Suprapubic skin (tissue), 4 donors: ENCODE measurements around the gene LRRC75A. TPM values are rescaled to one million over a fixed set of nuclear protein-coding genes. Genes with fewer than 3 reads are reported as not detected.

Source experiments
- DNase-seq, 2 donors: peaks; one replicate each; pipeline ENCODE4 v3.0.0-alpha.2; 2019; ENCODE audit warnings: low spot score in 2 of 2
- H3K27ac ChIP-seq: fragments of 200-600 bp; sonication (generic); one replicate; pipeline ENCODE4 v1.5.1; 2019
- H3K27me3 ChIP-seq: fragments of 200-600 bp; sonication (generic); one replicate; pipeline ENCODE4 v1.5.1; 2019
- H3K36me3 ChIP-seq: fragments of 200-600 bp; sonication (generic); one replicate; pipeline ENCODE4 v1.5.1; 2019
- H3K4me1 ChIP-seq: fragments of 200-600 bp; sonication (generic); one replicate; pipeline ENCODE4 v1.5.1; 2019
- H3K4me3 ChIP-seq: fragments of 200-600 bp; sonication (generic); one replicate; pipeline ENCODE4 v1.5.1; 2019; ENCODE audit warnings: mild to moderate bottlenecking
- H3K9me3 ChIP-seq: fragments of 200-600 bp; sonication (generic); one replicate; pipeline ENCODE4 v1.5.1; 2019
- CTCF ChIP-seq, 2 donors: fragments of 200-600 bp in 1 of 2; fragments of 450-650 bp in 1 of 2; sonication (generic) in 1 of 2; IDR thresholded peaks; one replicate each; pipeline ENCODE4 v1.5.1; 2016 to 2019; ENCODE audit warnings: antibody characterized with exemption in 2 of 2, mild to moderate bottlenecking in 1 of 2, moderate library complexity in 1 of 2
- EP300 ChIP-seq: sonication (generic); formaldehyde crosslinking; IDR thresholded peaks from one replicate; pipeline ENCODE4 v1.6.1; 2017; ENCODE audit warnings: antibody characterized with exemption
- POLR2A ChIP-seq, 2 donors: fragments of 450-650 bp; IDR thresholded peaks; one replicate each; pipeline ENCODE4 v1.6.1; 2017; ENCODE audit warnings: antibody characterized with exemption in 2 of 2, mild to moderate bottlenecking in 2 of 2, moderate library complexity in 2 of 2
- POLR2AphosphoS5 ChIP-seq, 3 donors: sonication (generic); formaldehyde crosslinking; IDR thresholded peaks; one replicate each; pipeline ENCODE4 v1.6.1; 2017; ENCODE audit warnings: antibody characterized with exemption in 3 of 3
- WGBS: methylation state at CpG from one replicate; pipeline ENCODE4 v1.1.5; 2018; 5-methylcytosine and 5-hydroxymethylcytosine counted together
- total RNA-seq, 4 donors: library from RNA; depleted of rRNA; stranded (reverse); fragments of >200 nt; gene quantifications; one replicate each; pipeline ENCODE4 v1.1.0, GENCODE V29; 2016

The LRRC75A gene
- total RNA-seq, 4 donors from 2014 or later, result 0.64 to 0.99 (median 0.90) TPM

DNA sequence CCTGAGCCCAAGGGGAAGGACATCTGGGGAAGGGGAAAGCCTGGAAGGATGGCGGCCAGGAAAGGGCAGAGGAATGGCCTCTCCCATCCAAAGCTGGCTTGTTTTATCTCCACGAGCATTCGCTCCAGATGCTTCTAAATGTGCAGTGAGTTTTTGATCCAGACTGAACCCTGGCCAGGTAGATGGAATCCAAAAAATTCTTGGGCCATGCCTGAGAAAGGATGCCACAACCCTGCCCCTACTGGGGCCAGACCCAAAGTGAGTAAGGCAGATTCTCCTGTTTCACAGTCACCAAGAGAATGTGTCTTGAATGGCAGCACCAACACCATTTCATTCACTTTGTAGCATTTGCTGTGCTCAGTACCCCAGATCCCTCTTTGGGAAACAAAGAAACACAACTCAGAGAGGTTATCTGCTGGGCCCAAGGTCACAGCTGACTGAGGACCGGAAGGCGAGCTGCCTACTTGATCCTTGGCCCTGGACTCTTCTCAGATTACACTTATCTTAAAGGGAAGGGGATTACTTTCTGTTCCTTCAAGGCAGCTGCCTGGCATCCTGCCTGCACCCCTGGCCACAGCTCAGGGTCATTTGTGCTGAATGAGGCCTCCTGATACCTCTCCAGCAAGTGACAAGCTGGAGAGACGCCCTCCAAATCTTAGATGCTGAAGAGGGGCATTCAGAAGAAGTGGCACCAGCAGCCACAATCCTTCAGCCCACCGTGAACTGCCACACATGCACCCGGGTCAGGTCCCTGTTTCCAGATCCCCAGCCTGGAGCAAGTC, 3.6 kb downstream of the LRRC75A start:
- DNase-seq, result no peak
- Histone ChIP-seq H3K4me1 (peaks cover 51% of the 10 kb centered on the region), H3K9me3 (no peaks in the 10 kb centered on the region), H3K27ac (no peak overlapping the region), H3K27me3 (peaks cover 4% of the 10 kb centered on the region), H3K36me3 (no peaks in the 10 kb centered on the region), H3K4me3 (no peak overlapping the region)
- no peak for TF ChIP-seq CTCF (IDR thresholded peaks at IDR 0.05)
- TF ChIP-seq EP300, result no peak
- no peak for TF ChIP-seq POLR2A (IDR thresholded peaks at IDR 0.05)
- no peak for TF ChIP-seq POLR2AphosphoS5 (IDR thresholded peaks at IDR 0.05)
- 80% methylated on average over 6 of the region's 8 CpGs for WGBS

DNA sequence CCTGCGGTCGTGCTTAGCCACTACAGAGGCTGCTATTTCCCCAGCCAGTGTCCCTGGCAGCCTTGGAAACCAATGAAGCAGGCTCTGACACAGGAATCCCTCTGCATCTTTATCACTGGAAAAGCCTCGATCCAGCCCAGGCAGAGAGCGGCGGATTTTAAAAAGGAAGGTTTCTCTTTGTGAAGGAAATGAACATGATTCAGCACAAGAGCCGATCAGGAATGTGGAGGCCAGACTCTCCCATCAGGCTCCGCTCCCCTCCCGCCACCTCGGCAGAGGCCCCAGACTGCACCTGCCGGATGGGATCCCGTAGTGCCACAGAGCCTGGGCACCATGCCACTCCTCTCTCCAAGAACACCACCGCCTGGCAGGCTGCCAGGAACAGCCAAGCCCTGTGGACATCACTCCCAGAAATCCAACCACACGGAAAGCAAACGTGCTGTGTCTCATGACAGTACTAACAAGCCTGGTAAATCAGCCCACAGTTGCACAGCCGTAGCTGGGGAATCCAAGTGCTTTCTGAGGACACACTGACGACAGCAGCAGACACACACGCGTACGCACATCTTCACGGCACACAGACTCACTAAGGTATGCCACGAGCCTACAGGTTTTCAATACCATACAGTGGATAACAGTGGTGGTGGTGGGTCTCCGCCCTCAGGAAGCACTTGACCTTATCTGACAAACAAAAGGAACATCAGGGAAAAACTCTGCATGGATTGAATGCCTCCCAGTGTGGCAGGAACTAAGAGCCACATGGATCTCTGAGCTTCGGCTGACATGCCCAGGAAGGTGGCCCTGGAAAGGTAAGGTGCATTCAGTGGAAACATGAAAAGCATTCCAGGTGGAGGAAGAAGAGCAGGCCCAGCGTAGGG, 5.4 kb downstream of the LRRC75A start:
- WGBS, result 23% methylated on average over 16 of the region's 24 CpGs
- DNase-seq, result peak; percentile 87 to 90
- peaks cover 43% of the 10 kb centered on the region for H3K4me1 ChIP-seq
- H3K27ac ChIP-seq, result peak overlapping the region; percentile 48
- H3K27me3 ChIP-seq, result peaks cover 3% of the 10 kb centered on the region
- H3K4me3 ChIP-seq, result peak overlapping the region; percentile 30
- TF ChIP-seq POLR2AphosphoS5 (IDR thresholded peaks at IDR 0.05) (peak in 2 of 3 donors; percentile 53 to 61), EP300 (no peak)
- no peaks in the 10 kb centered on the region for H3K36me3 ChIP-seq
- H3K9me3 ChIP-seq, result no peaks in the 10 kb centered on the region

DNA sequence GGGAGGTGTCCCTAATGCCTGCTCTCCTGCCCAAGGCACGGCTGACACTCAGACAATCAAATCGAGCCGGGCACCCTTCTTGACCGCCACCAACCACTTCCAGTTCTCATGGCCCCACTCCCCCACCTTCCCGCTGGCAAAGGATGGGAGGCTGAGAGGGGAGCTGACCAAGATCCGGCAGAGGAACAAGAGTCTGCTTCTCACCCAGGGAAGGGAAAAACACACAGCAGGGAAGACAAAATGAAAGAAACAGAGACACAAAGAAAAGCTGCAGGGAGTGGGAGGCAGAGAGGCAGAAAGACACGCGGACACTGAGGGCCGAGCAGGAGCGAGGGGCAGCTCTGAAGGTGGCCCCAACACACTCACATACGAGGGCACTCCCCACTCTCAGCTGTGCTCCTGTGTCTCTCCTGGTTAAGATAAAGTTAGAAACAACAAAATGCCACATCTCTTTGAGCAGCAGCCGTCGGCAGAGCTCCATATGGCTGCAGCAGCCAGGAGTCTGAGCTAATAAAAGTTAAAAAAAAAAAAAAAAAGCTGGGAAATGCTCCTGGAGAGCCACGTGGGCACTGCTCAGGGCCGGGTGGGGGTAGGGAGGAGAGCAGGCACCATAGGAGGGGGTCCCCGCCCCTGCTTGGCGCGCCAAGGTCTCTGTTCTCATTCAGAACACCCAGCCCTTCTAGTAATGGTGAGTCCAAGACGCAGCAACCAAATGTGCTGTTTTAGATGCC, 7.4 kb downstream of the LRRC75A start:
- Histone ChIP-seq H3K27me3 (no peaks in the 10 kb centered on the region), H3K4me3 (peak overlapping the region; percentile 22), H3K27ac (no peak overlapping the region), H3K4me1 (peaks cover 33% of the 10 kb centered on the region), H3K9me3 (no peaks in the 10 kb centered on the region), H3K36me3 (no peaks in the 10 kb centered on the region)
- 66% methylated on average over 19 of the region's 19 CpGs for WGBS
- no peak for DNase-seq
- no peak for TF ChIP-seq POLR2AphosphoS5 (IDR thresholded peaks at IDR 0.05)
- TF ChIP-seq POLR2A (IDR thresholded peaks at IDR 0.05), result no peak
- TF ChIP-seq CTCF (IDR thresholded peaks at IDR 0.05), result no peak
- TF ChIP-seq EP300, result no peak

GRCh38 chr17:16483021-16483645, 8.9 kb downstream of the LRRC75A start:
- Histone ChIP-seq H3K4me3 (no peak overlapping the region), H3K9me3 (no peaks in the 10 kb centered on the region), H3K36me3 (no peaks in the 10 kb centered on the region), H3K27me3 (no peaks in the 10 kb centered on the region), H3K4me1 (peaks cover 42% of the 10 kb centered on the region), H3K27ac (no peak overlapping the region)
- TF ChIP-seq POLR2AphosphoS5 (IDR thresholded peaks at IDR 0.05) (no peak), EP300 (no peak), POLR2A (IDR thresholded peaks at IDR 0.05) (no peak), CTCF (IDR thresholded peaks at IDR 0.05) (no peak)
- 92% methylated on average over 2 of the region's 8 CpGs for WGBS
- no peak for DNase-seq

GRCh38 chr17:16482253-16482652, 9.7 kb downstream of the LRRC75A start:
- Histone ChIP-seq H3K36me3 (no peaks in the 10 kb centered on the region), H3K27ac (no peak overlapping the region), H3K4me3 (no peak overlapping the region), H3K27me3 (no peaks in the 10 kb centered on the region), H3K4me1 (peaks cover 49% of the 10 kb centered on the region), H3K9me3 (no peaks in the 10 kb centered on the region)
- no peak for TF ChIP-seq EP300
- no peak for TF ChIP-seq CTCF (IDR thresholded peaks at IDR 0.05)
- no peak for TF ChIP-seq POLR2A (IDR thresholded peaks at IDR 0.05)
- 86% methylated on average over 2 of the region's 8 CpGs for WGBS
- DNase-seq, result no peak
